GM12875 (cell line): ENCODE data around the gene EGFL8.

ENCODE experiments used
- H3K4me3 ChIP-seq: one replicate; pipeline ENCODE4 v1.5.1; 2011; ENCODE audit warnings: low read depth, low read length, control low read depth
- CTCF ChIP-seq: IDR thresholded peaks from 2 replicates; pipeline ENCODE4 v1.5.1; 2011; ENCODE audit warnings: low read depth, mild to moderate bottlenecking, control low read depth, inconsistent platforms, low read length, moderate library complexity, borderline replicate concordance; ENCODE audit not compliant: insufficient read depth

Gene EGFL8

GRCh38 chr6:32156891-32157290 lies 7.5 kb upstream of the EGFL8 start:
- no peak for TF ChIP-seq CTCF
- no peak overlapping the region for H3K4me3 ChIP-seq

- TF ChIP-seq CTCF: no peak
- no peak overlapping the region for H3K4me3 ChIP-seq
Observed at GRCh38 chr6:32158052-32158451, 6.3 kb upstream of the EGFL8 start.

- TF ChIP-seq CTCF: no peak
Observed at GRCh38 chr6:32163559-32164258, 686 bp upstream of the EGFL8 start.

GRCh38 chr6:32166411-32167061 lies 2.1 kb downstream of the EGFL8 start:
- H3K4me3 ChIP-seq: no peak overlapping the region
- no peak for TF ChIP-seq CTCF

More at GRCh38 chr6:32163559-32164258, 686 bp upstream of the EGFL8 start:
- no peak overlapping the region for H3K4me3 ChIP-seq

- no peak for TF ChIP-seq CTCF
- no peak overlapping the region for H3K4me3 ChIP-seq
Observed at GRCh38 chr6:32167154-32167760, 2.9 kb downstream of the EGFL8 start.

- H3K4me3 ChIP-seq: no peak overlapping the region
- TF ChIP-seq CTCF: no peak
Observed at GRCh38 chr6:32167761-32168262, 3.4 kb downstream of the EGFL8 start.
